Measurements from ENCODE around the gene CALR3. TPM values are rescaled to one million over a fixed set of nuclear protein-coding genes. Genes with fewer than 3 reads are reported as not detected.

CALR3 gene
- total and polyA plus RNA-seq, 2 experiments from 2014 or later = not detected

- WGBS (ENCODE audit: low lambda C conversion rate, missing lambda C conversion rate) = 92% methylated on average over 3 of the region's 3 CpGs
These were observed 66.2 kb downstream of the CALR3 start for GRCh38 chr19:16429759-16430091.

GRCh38 chr19:16429066-16429758 lies 66.8 kb downstream of the CALR3 start:
- Histone ChIP-seq H3K4me3 (no peak overlapping the region), H3K9me2 (replicated peaks; ENCODE audit: insufficient read depth) (no peaks in the 10 kb centered on the region), H3K36me3 (replicated peaks; ENCODE audit: insufficient read depth, low read depth) (no peaks in the 10 kb centered on the region), H3K27ac (no peak overlapping the region), H3K4me2 (no peak overlapping the region), H3K9me3 (ENCODE audit: low read depth) (no peaks in the 10 kb centered on the region), H4K20me1 (ENCODE audit: insufficient read depth, poor library complexity, severe bottlenecking) (no peaks in the 10 kb centered on the region), H2AFZ (no peak overlapping the region), H3K27me3 (no peaks in the 10 kb centered on the region), H3K79me2 (no peaks in the 10 kb centered on the region), H3K4me1 (ENCODE audit: insufficient read depth) (no peaks in the 10 kb centered on the region)
- TF ChIP-seq EZH2 (IDR thresholded peaks at IDR 0.05; ENCODE audit: borderline replicate concordance) (no peak), EZH2phosphoT487 (IDR thresholded peaks at IDR 0.05; ENCODE audit: low read depth, severe bottlenecking, unreplicated experiment) (no peak), CTCF (IDR thresholded peaks at IDR 0.05; ENCODE audit: poor library complexity) (no peak)
- WGBS (ENCODE audit: low lambda C conversion rate, missing lambda C conversion rate) = 95% methylated on average over 13 of the region's 13 CpGs
- no peak for DNase-seq (ENCODE audit: low spot score)

More at GRCh38 chr19:16429759-16430091, 66.2 kb downstream of the CALR3 start:
- Histone ChIP-seq H3K9me2 (replicated peaks; ENCODE audit: insufficient read depth) (no peaks in the 10 kb centered on the region), H2AFZ (no peak overlapping the region), H3K4me1 (ENCODE audit: insufficient read depth) (no peaks in the 10 kb centered on the region), H3K4me3 (no peak overlapping the region), H3K79me2 (no peaks in the 10 kb centered on the region), H3K9me3 (ENCODE audit: low read depth) (no peaks in the 10 kb centered on the region), H3K27ac (no peak overlapping the region), H4K20me1 (ENCODE audit: insufficient read depth, poor library complexity, severe bottlenecking) (no peaks in the 10 kb centered on the region), H3K4me2 (no peak overlapping the region), H3K36me3 (replicated peaks; ENCODE audit: insufficient read depth, low read depth) (no peaks in the 10 kb centered on the region), H3K27me3 (no peaks in the 10 kb centered on the region)
- DNase-seq (ENCODE audit: low spot score) = no peak
- no peak for TF ChIP-seq EZH2phosphoT487 (IDR thresholded peaks at IDR 0.05; ENCODE audit: low read depth, severe bottlenecking, unreplicated experiment)

Small RNA genes within 50 kb of the gene (small RNA-seq; reads per million reads assigned to genes)
- not detected for gene RN7SL146P

Other genes with a start within 250 kb of the CALR3 start
- gene KLF2, start 171.3 kb downstream of the CALR3 start, total RNA-seq = 3.0 and 4.5 TPM in 2 replicates
- 27.7 and 40.9 TPM in 2 replicates for gene KLF2, start 171.3 kb downstream of the CALR3 start, polyA plus RNA-seq
- 10.2 and 15.9 TPM in 2 replicates for gene EPS15L1, start 24.2 kb downstream of the CALR3 start, total RNA-seq
- 26.8 and 27.7 TPM in 2 replicates for gene EPS15L1, start 24.2 kb downstream of the CALR3 start, polyA plus RNA-seq
- 2.2 and 3.0 TPM in 2 replicates for gene C19orf44, start 227 bp upstream of the CALR3 start, total RNA-seq
- gene C19orf44, start 227 bp upstream of the CALR3 start, polyA plus RNA-seq = 2.5 and 2.9 TPM in 2 replicates
- gene CHERP, start 46.3 kb upstream of the CALR3 start, total RNA-seq = 6.1 and 7.8 TPM in 2 replicates
- 38.7 and 40.2 TPM in 2 replicates for gene CHERP, start 46.3 kb upstream of the CALR3 start, polyA plus RNA-seq
- gene SLC35E1, start 76.2 kb upstream of the CALR3 start, total RNA-seq = 32.0 and 38.3 TPM in 2 replicates
- gene SLC35E1, start 76.2 kb upstream of the CALR3 start, polyA plus RNA-seq = 33.0 and 33.3 TPM in 2 replicates
- gene MED26, start 132.0 kb upstream of the CALR3 start, total RNA-seq = 4.9 and 6.6 TPM in 2 replicates
- 7.8 and 8.0 TPM in 2 replicates for gene MED26, start 132.0 kb upstream of the CALR3 start, polyA plus RNA-seq
- 141 and 154 TPM in 2 replicates for gene SMIM7, start 164.0 kb upstream of the CALR3 start, total RNA-seq
- gene SMIM7, start 164.0 kb upstream of the CALR3 start, polyA plus RNA-seq = 99.2 and 105 TPM in 2 replicates
- gene TMEM38A, start 165.0 kb upstream of the CALR3 start, total RNA-seq = 10.2 and 10.6 TPM in 2 replicates
- gene TMEM38A, start 165.0 kb upstream of the CALR3 start, polyA plus RNA-seq = 9.3 and 10.9 TPM in 2 replicates
- 0.07 and 0.12 TPM in 2 replicates for gene NWD1, start 223.7 kb upstream of the CALR3 start, total RNA-seq
- gene NWD1, start 223.7 kb upstream of the CALR3 start, polyA plus RNA-seq = 0.01 TPM in 1 of 2 replicates, not detected in the other